WTC11 (cell line): ENCODE measurements around the gene CDH13. TPM values are rescaled to one million over a fixed set of nuclear protein-coding genes. Genes with fewer than 3 reads are reported as not detected.

Experiments
- ATAC-seq: fragments of 200-7000 bp; cut with Tn5 transposase; 2 replicates; pipeline ENCODE4 v1.10.0; 2021; ENCODE audit warnings: mild to moderate bottlenecking, moderate library complexity
- CTCF ChIA-PET: fragments of 300-600 bp; sonication (Branson Sonifier 250); formaldehyde crosslinking; loops from one replicate; lab custom pipeline; 2021; ENCODE audit warnings: antibody characterized with exemption; lab: Charles Lee
- POLR2A ChIA-PET: fragments of 350-600 bp; sonication (Branson Sonifier 250); formaldehyde crosslinking; loops from one replicate; lab custom pipeline; 2021; ENCODE audit warnings: antibody characterized with exemption; lab: Charles Lee
- DNase-seq: peaks from one replicate; pipeline ENCODE4 v3.0.0; 2021; ENCODE audit warnings: low spot score
- H3K27ac Mint-ChIP-seq: 2 replicates; pipeline ENCODE4 v1.8.0; 2021; ENCODE audit warnings: mixed read lengths
- H3K27me3 Mint-ChIP-seq: 2 replicates; pipeline ENCODE4 v1.8.0; 2021; ENCODE audit warnings: low read depth, mild to moderate bottlenecking, moderate library complexity, mixed read lengths
- H3K36me3 Mint-ChIP-seq: 2 replicates; pipeline ENCODE4 v1.8.0; 2021; ENCODE audit warnings: mixed read lengths
- H3K4me1 Mint-ChIP-seq: 2 replicates; pipeline ENCODE4 v1.8.0; 2022; ENCODE audit warnings: mixed read lengths
- H3K4me3 Mint-ChIP-seq: 2 replicates; pipeline ENCODE4 v1.8.0; 2021; ENCODE audit warnings: mild to moderate bottlenecking, moderate library complexity, mixed read lengths
- H3K9me3 Mint-ChIP-seq: 2 replicates; pipeline ENCODE4 v1.8.0; 2021; ENCODE audit warnings: mixed read lengths
- AR ChIP-seq: fragments of 250-450 bp; sonication (Bioruptor Pico); IDR thresholded peaks from 2 replicates; pipeline ENCODE4 v1.9.0; 2021; ENCODE audit warnings: mild to moderate bottlenecking
- CBFB ChIP-seq: sonication (generic); formaldehyde crosslinking; IDR thresholded peaks from 2 replicates; pipeline ENCODE4 v1.8.1; 2022; ENCODE audit warnings: mild to moderate bottlenecking, low read depth, missing genetic modification reagents
- CREB1 ChIP-seq: sonication (generic); formaldehyde crosslinking; IDR thresholded peaks from 2 replicates; pipeline ENCODE4 v1.8.0; 2023; ENCODE audit warnings: mild to moderate bottlenecking, missing genetic modification reagents
- CREM ChIP-seq: sonication (generic); formaldehyde crosslinking; IDR thresholded peaks from 2 replicates; pipeline ENCODE4 v1.8.1; 2022; ENCODE audit warnings: mild to moderate bottlenecking, missing genetic modification reagents, moderate library complexity
- E2F4 ChIP-seq: sonication (generic); formaldehyde crosslinking; IDR thresholded peaks from 2 replicates; pipeline ENCODE4 v1.8.1; 2022; ENCODE audit warnings: low read depth, mild to moderate bottlenecking, moderate library complexity, missing genetic modification reagents, borderline replicate concordance
- ETV6 ChIP-seq: sonication (generic); formaldehyde crosslinking; IDR thresholded peaks from 2 replicates; pipeline ENCODE4 v1.8.1; 2022; ENCODE audit warnings: mild to moderate bottlenecking, missing genetic modification reagents
- GRHL2 ChIP-seq: fragments of 250-450 bp; sonication (Bioruptor Pico); IDR thresholded peaks from 2 replicates; pipeline ENCODE4 v1.8.0; 2022; ENCODE audit warnings: mild to moderate bottlenecking, moderate library complexity; ENCODE audit not compliant: insufficient replicate concordance, severe bottlenecking
- MAX ChIP-seq: sonication (generic); formaldehyde crosslinking; IDR thresholded peaks from 2 replicates; pipeline ENCODE4 v1.8.0; 2022; ENCODE audit warnings: mild to moderate bottlenecking, missing genetic modification reagents
- MXD4 ChIP-seq: fragments of 250-450 bp; sonication (Bioruptor Pico); IDR thresholded peaks from 2 replicates; pipeline ENCODE4 v1.8.0; 2021; ENCODE audit warnings: mild to moderate bottlenecking, moderate library complexity, borderline replicate concordance
- NFATC4 ChIP-seq: fragments of 250-450 bp; sonication (Bioruptor Pico); IDR thresholded peaks from 2 replicates; pipeline ENCODE4 v1.9.0; 2021; ENCODE audit warnings: mild to moderate bottlenecking
- NFYB ChIP-seq: sonication (generic); formaldehyde crosslinking; conservative IDR thresholded peaks from 2 replicates; pipeline ENCODE4 v1.8.0; 2022; ENCODE audit warnings: low read depth, missing genetic modification reagents
- NR1H2 ChIP-seq: sonication (generic); formaldehyde crosslinking; IDR thresholded peaks from 2 replicates; pipeline ENCODE4 v1.9.0; 2021; ENCODE audit warnings: mild to moderate bottlenecking, moderate library complexity, missing genetic modification reagents
- NR3C1 ChIP-seq: sonication (generic); formaldehyde crosslinking; conservative IDR thresholded peaks from 2 replicates; pipeline ENCODE4 v1.8.1; 2023; ENCODE audit warnings: low read depth, mild to moderate bottlenecking, missing genetic modification reagents
- PRRX2 ChIP-seq: fragments of 250-450 bp; sonication (Bioruptor Pico); IDR thresholded peaks from 2 replicates; pipeline ENCODE4 v1.8.0; 2021; ENCODE audit warnings: mild to moderate bottlenecking
- SMAD4 ChIP-seq: sonication (generic); formaldehyde crosslinking; IDR thresholded peaks from 2 replicates; pipeline ENCODE4 v1.8.0; 2022; ENCODE audit warnings: mild to moderate bottlenecking, missing genetic modification reagents
- TEAD4 ChIP-seq: sonication (generic); formaldehyde crosslinking; IDR thresholded peaks from 2 replicates; pipeline ENCODE4 v1.8.0; 2022; ENCODE audit warnings: mild to moderate bottlenecking, missing genetic modification reagents
- USF2 ChIP-seq: sonication (generic); formaldehyde crosslinking; IDR thresholded peaks from 2 replicates; pipeline ENCODE4 v1.8.1; 2023; ENCODE audit warnings: mild to moderate bottlenecking, missing genetic modification reagents, moderate library complexity
- ZNF121 ChIP-seq: sonication (generic); formaldehyde crosslinking; IDR thresholded peaks from 2 replicates; pipeline ENCODE4 v1.8.0; 2023; ENCODE audit warnings: missing genetic modification reagents
- ZNF138 ChIP-seq: sonication (generic); formaldehyde crosslinking; conservative IDR thresholded peaks from 2 replicates; pipeline ENCODE4 v1.8.1; 2022; ENCODE audit warnings: mild to moderate bottlenecking, moderate library complexity, missing genetic modification reagents
- ZNF263 ChIP-seq: sonication (generic); formaldehyde crosslinking; IDR thresholded peaks from 2 replicates; pipeline ENCODE4 v1.8.1; 2022; ENCODE audit warnings: low read depth, mild to moderate bottlenecking, moderate library complexity, missing genetic modification reagents
- ZNF317 ChIP-seq: sonication (generic); formaldehyde crosslinking; IDR thresholded peaks from 2 replicates; pipeline ENCODE4 v1.8.1; 2023; ENCODE audit warnings: low read depth, mild to moderate bottlenecking, moderate library complexity, missing genetic modification reagents, borderline replicate concordance
- ZNF425 ChIP-seq: fragments of 250-450 bp; sonication (Bioruptor Pico); conservative IDR thresholded peaks from 2 replicates; pipeline ENCODE4 v1.9.0; 2021; ENCODE audit warnings: mild to moderate bottlenecking
- ZNF671 ChIP-seq: fragments of 250-450 bp; sonication (Bioruptor Pico); IDR thresholded peaks from 2 replicates; pipeline ENCODE4 v1.8.0; 2021; ENCODE audit warnings: mild to moderate bottlenecking
- total RNA-seq: library from RNA; stranded (reverse); gene quantifications from 3 replicates; pipeline ENCODE4 v1.2.3, GENCODE V29; 2021
- TF ChIP-seq, protein P1 (sequence below): sonication (generic); formaldehyde crosslinking; IDR thresholded peaks from 2 replicates; pipeline ENCODE4 v1.8.1; 2022; ENCODE audit warnings: mild to moderate bottlenecking, missing genetic modification reagents, moderate library complexity, borderline replicate concordance
- TF ChIP-seq, protein P2 (sequence below): sonication (generic); formaldehyde crosslinking; conservative IDR thresholded peaks from 2 replicates; pipeline ENCODE4 v1.8.1; 2023; ENCODE audit warnings: mild to moderate bottlenecking, low read depth, missing genetic modification reagents, moderate library complexity

Gene CDH13
- total RNA-seq, 1 experiment from 2014 or later: 0.81 TPM

GRCh38 chr16:83482545-83483162, 855.9 kb downstream of the CDH13 start:
- no peaks in the 10 kb centered on the region for H3K9me3 Mint-ChIP-seq
- ATAC-seq: no peak
- H3K27me3 Mint-ChIP-seq: no peaks in the 10 kb centered on the region
- TF ChIP-seq, protein P1, sequence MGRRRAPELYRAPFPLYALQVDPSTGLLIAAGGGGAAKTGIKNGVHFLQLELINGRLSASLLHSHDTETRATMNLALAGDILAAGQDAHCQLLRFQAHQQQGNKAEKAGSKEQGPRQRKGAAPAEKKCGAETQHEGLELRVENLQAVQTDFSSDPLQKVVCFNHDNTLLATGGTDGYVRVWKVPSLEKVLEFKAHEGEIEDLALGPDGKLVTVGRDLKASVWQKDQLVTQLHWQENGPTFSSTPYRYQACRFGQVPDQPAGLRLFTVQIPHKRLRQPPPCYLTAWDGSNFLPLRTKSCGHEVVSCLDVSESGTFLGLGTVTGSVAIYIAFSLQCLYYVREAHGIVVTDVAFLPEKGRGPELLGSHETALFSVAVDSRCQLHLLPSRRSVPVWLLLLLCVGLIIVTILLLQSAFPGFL (CRISPR knock-in tag): no peak
- TF ChIP-seq CBFB (CRISPR knock-in tag) (no peak), SMAD4 (CRISPR knock-in tag) (no peak), AR (CRISPR knock-in tag) (no peak), CREM (CRISPR knock-in tag) (no peak), ZNF138 (CRISPR knock-in tag) (no peak), ETV6 (CRISPR knock-in tag) (no peak), ZNF671 (CRISPR knock-in tag) (no peak), MXD4 (no peak), MAX (no peak), NR1H2 (CRISPR knock-in tag) (no peak)
- H3K36me3 Mint-ChIP-seq: no peaks in the 10 kb centered on the region
- CTCF ChIA-PET: no interaction called here
- POLR2A ChIA-PET: no interaction called here
- H3K27ac Mint-ChIP-seq: no peak overlapping the region
- no peak for DNase-seq
- H3K4me1 Mint-ChIP-seq: no peaks in the 10 kb centered on the region
- H3K4me3 Mint-ChIP-seq: no peak overlapping the region

DNA sequence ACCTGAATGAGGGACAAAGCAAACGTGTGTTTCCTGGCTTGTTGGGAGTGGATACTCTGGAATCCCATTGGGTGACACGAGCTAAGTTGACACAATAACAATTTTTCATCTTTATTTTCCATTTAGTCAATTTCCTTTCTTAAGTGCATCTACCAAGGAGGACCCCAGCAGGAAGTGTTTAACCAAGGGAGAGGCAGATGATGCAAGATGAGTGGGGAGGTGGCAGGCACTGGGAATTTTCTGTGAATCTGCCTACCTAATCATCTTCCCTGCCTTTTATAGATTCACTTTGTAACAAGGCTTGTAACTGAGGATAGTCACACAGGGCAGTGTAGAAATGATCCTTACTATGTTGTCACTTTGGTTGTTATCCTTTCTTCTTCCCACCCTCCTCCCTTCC, 863.3 kb downstream of the CDH13 start:
- no peak for DNase-seq

More for the DNA sequence above, 863.3 kb downstream of the CDH13 start:
- H3K9me3 Mint-ChIP-seq: no peaks in the 10 kb centered on the region; the same call in 1 of the 2 replicates
- peaks cover 17% of the 10 kb centered on the region for H3K27me3 Mint-ChIP-seq
- ChIA-PET CTCF (no interaction called here), POLR2A (no interaction called here)
- no peak for ATAC-seq
- no peak overlapping the region for H3K4me3 Mint-ChIP-seq
- TF ChIP-seq ZNF317 (CRISPR knock-in tag) (no peak), USF2 (CRISPR knock-in tag) (no peak), CREB1 (CRISPR knock-in tag) (no peak), TEAD4 (no peak), NFATC4 (CRISPR knock-in tag) (no peak), NFYB (no peak), E2F4 (CRISPR knock-in tag) (no peak), GRHL2 (no peak), ZNF425 (CRISPR knock-in tag) (no peak), NR1H2 (CRISPR knock-in tag) (no peak), ZNF121 (no peak), NR3C1 (CRISPR knock-in tag) (no peak), PRRX2 (CRISPR knock-in tag) (no peak), ZNF263 (CRISPR knock-in tag) (no peak)
- TF ChIP-seq, protein P2, sequence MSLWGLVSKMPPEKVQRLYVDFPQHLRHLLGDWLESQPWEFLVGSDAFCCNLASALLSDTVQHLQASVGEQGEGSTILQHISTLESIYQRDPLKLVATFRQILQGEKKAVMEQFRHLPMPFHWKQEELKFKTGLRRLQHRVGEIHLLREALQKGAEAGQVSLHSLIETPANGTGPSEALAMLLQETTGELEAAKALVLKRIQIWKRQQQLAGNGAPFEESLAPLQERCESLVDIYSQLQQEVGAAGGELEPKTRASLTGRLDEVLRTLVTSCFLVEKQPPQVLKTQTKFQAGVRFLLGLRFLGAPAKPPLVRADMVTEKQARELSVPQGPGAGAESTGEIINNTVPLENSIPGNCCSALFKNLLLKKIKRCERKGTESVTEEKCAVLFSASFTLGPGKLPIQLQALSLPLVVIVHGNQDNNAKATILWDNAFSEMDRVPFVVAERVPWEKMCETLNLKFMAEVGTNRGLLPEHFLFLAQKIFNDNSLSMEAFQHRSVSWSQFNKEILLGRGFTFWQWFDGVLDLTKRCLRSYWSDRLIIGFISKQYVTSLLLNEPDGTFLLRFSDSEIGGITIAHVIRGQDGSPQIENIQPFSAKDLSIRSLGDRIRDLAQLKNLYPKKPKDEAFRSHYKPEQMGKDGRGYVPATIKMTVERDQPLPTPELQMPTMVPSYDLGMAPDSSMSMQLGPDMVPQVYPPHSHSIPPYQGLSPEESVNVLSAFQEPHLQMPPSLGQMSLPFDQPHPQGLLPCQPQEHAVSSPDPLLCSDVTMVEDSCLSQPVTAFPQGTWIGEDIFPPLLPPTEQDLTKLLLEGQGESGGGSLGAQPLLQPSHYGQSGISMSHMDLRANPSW (CRISPR knock-in tag): no peak
- H3K27ac Mint-ChIP-seq: no peak overlapping the region
- H3K36me3 Mint-ChIP-seq: no peaks in the 10 kb centered on the region
- no peaks in the 10 kb centered on the region for H3K4me1 Mint-ChIP-seq
